OCI-LY3 (cell line): ENCODE data around the gene KRT38.

Experiments
- H2AFZ ChIP-seq: fragments of 200-600, 300-600 bp; shearing (Covaris generic); 2 replicates; pipeline ENCODE4 v1.6.0; 2014; ENCODE audit warnings: antibody characterized with exemption, low read depth, low read length
- H3K27ac ChIP-seq: fragments of 200-600, 300-600 bp; sonication (generic); 2 replicates; pipeline ENCODE4 v1.5.1; 2014; ENCODE audit warnings: mild to moderate bottlenecking, low read length, moderate library complexity, mixed read lengths
- H3K27me3 ChIP-seq: fragments of 200-600, 300-600 bp; sonication (generic); 2 replicates; pipeline ENCODE4 v1.6.1; 2014; ENCODE audit warnings: low read depth, low read length, mixed read lengths
- H3K36me3 ChIP-seq: fragments of 200-600, 300-600 bp; sonication (generic); replicated peaks from 2 replicates; pipeline ENCODE3; 2014; ENCODE audit warnings: low read depth, low read length, mixed read lengths
- H3K4me1 ChIP-seq: fragments of 300-600, 200-600 bp; sonication (generic); 2 replicates; pipeline ENCODE4 v1.6.1; 2014; ENCODE audit warnings: low read length, mixed read lengths
- H3K4me2 ChIP-seq: fragments of 200-600, 300-600 bp; sonication (generic); 2 replicates; pipeline ENCODE4 v1.6.1; 2014; ENCODE audit warnings: low read length, mixed read lengths
- H3K4me3 ChIP-seq: fragments of 300-600, 200-600 bp; sonication (generic); 2 replicates; pipeline ENCODE4 v1.5.1; 2014; ENCODE audit warnings: antibody characterized with exemption, mild to moderate bottlenecking, low read length, moderate library complexity
- H3K79me2 ChIP-seq: fragments of 300-600, 200-600 bp; shearing (Covaris generic); 2 replicates; pipeline ENCODE4 v1.6.1; 2014; ENCODE audit warnings: mild to moderate bottlenecking, low read length, mixed read lengths
- H3K9ac ChIP-seq: fragments of 300-600, 200-600 bp; shearing (Covaris generic); 2 replicates; pipeline ENCODE4 v1.6.0; 2014; ENCODE audit warnings: mild to moderate bottlenecking, low read length, moderate library complexity
- H3K9me3 ChIP-seq: fragments of 200-600, 300-600 bp; shearing (Covaris generic); 2 replicates; pipeline ENCODE4 v1.6.1; 2014; ENCODE audit warnings: low read length, mixed read lengths; ENCODE audit not compliant: insufficient read depth
- H4K20me1 ChIP-seq: fragments of 200-600, 300-600 bp; sonication (generic); 2 replicates; pipeline ENCODE4 v1.6.1; 2016; ENCODE audit warnings: low read length, mixed read lengths; ENCODE audit not compliant: insufficient read depth
- EZH2phosphoT487 ChIP-seq: fragments of 200-600 bp; shearing (Covaris generic); IDR thresholded peaks from 2 replicates; pipeline ENCODE4 v1.6.1; 2018; ENCODE audit warnings: antibody characterized with exemption, mixed run types, low read depth
- TF ChIP-seq, protein P1 (sequence below): fragments of 200-600, 300-600 bp; sonication (generic); IDR thresholded peaks from 2 replicates; pipeline ENCODE4 v1.5.1; 2014; ENCODE audit warnings: antibody characterized with exemption, low read length, low read depth

The KRT38 gene

GRCh38 chr17:41453066-41453465, 12.3 kb upstream of the KRT38 start:
- no peak for TF ChIP-seq EZH2phosphoT487
- TF ChIP-seq, protein P1, sequence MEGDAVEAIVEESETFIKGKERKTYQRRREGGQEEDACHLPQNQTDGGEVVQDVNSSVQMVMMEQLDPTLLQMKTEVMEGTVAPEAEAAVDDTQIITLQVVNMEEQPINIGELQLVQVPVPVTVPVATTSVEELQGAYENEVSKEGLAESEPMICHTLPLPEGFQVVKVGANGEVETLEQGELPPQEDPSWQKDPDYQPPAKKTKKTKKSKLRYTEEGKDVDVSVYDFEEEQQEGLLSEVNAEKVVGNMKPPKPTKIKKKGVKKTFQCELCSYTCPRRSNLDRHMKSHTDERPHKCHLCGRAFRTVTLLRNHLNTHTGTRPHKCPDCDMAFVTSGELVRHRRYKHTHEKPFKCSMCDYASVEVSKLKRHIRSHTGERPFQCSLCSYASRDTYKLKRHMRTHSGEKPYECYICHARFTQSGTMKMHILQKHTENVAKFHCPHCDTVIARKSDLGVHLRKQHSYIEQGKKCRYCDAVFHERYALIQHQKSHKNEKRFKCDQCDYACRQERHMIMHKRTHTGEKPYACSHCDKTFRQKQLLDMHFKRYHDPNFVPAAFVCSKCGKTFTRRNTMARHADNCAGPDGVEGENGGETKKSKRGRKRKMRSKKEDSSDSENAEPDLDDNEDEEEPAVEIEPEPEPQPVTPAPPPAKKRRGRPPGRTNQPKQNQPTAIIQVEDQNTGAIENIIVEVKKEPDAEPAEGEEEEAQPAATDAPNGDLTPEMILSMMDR = no peak
- H3K4me3 ChIP-seq = no peak overlapping the region
- no peak overlapping the region for H3K9ac ChIP-seq
- no peaks in the 10 kb centered on the region for H3K79me2 ChIP-seq
- no peaks in the 10 kb centered on the region for H3K4me1 ChIP-seq
- H2AFZ ChIP-seq = no peak overlapping the region
- H3K9me3 ChIP-seq = no peaks in the 10 kb centered on the region
- H3K27ac ChIP-seq = no peak overlapping the region
- no peaks in the 10 kb centered on the region for H4K20me1 ChIP-seq
- no peak overlapping the region for H3K4me2 ChIP-seq
- H3K36me3 ChIP-seq = no peaks in the 10 kb centered on the region
- peaks cover 25% of the 10 kb centered on the region; the same call in 1 of the 2 replicates for H3K27me3 ChIP-seq

GRCh38 chr17:41452281-41452680, 11.5 kb upstream of the KRT38 start:
- no peak overlapping the region for H3K9ac ChIP-seq
- H3K4me1 ChIP-seq = no peaks in the 10 kb centered on the region
- H2AFZ ChIP-seq = no peak overlapping the region
- no peak overlapping the region for H3K27ac ChIP-seq
- H3K79me2 ChIP-seq = no peaks in the 10 kb centered on the region
- H3K27me3 ChIP-seq = peaks cover 18% of the 10 kb centered on the region; the same call in 1 of the 2 replicates
- H3K36me3 ChIP-seq = no peaks in the 10 kb centered on the region
- H3K9me3 ChIP-seq = no peaks in the 10 kb centered on the region
- TF ChIP-seq, protein P1 = no peak
- TF ChIP-seq EZH2phosphoT487 = no peak
- H3K4me2 ChIP-seq = no peak overlapping the region
- no peaks in the 10 kb centered on the region for H4K20me1 ChIP-seq
- no peak overlapping the region for H3K4me3 ChIP-seq

DNA sequence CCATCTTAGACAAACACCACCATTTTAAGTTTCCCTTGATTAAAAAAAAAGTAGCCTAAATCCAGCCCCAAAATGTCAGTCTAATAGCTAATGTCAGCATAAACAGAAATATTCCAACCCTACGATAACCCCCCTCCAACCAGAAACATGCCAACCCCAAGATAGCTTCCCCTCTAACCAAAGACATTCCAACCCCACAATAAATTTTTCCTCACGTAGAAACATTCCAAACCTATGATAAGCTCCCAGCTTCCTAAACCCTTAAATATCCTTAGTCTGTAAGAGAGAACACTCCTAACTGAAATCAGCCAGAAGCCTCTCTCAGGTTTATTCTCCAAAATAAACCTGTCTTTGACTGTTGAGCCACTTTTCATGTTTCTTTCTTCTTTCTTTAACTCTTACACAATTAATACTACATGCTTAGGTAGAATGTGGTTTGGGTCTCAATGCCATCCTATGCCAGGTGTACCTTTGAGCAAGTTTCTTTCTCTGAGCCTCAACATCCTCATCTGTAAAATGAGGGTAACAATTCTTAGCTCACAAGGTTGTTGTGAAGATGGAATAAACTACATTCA, 10.5 kb upstream of the KRT38 start:
- Histone ChIP-seq H3K27ac (no peak overlapping the region), H3K27me3 (peaks cover 26% of the 10 kb centered on the region), H3K36me3 (no peaks in the 10 kb centered on the region), H3K9ac (no peak overlapping the region), H3K4me2 (no peak overlapping the region), H2AFZ (no peak overlapping the region), H3K9me3 (no peaks in the 10 kb centered on the region), H3K4me1 (no peaks in the 10 kb centered on the region), H3K4me3 (no peak overlapping the region), H3K79me2 (no peaks in the 10 kb centered on the region), H4K20me1 (no peaks in the 10 kb centered on the region)
- TF ChIP-seq, protein P1 = no peak

DNA sequence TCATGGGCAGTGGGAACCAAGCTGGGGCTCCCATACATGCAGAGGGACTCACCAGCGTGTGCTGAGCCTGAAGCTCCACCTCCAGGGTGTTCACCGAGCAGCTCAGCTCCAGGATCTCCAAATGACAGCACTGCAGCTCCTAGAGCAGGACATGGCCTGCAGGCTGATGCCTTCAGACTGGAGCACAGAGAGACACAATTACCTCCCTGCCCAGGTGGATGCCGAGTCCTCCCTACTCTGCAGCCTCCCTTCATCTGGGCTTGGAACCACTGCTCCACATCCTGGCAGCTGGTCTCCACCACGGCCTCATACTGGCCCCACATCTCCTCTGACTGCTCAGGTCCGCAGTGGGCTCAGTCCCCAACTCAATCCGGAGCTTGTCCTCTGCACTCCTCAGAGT, 8.2 kb upstream of the KRT38 start:
- Histone ChIP-seq H3K4me3 (no peak overlapping the region), H3K4me1 (no peaks in the 10 kb centered on the region), H3K27ac (no peak overlapping the region), H3K9me3 (no peaks in the 10 kb centered on the region), H3K27me3 (peaks cover 33% of the 10 kb centered on the region), H3K79me2 (no peaks in the 10 kb centered on the region), H3K9ac (no peak overlapping the region), H4K20me1 (no peaks in the 10 kb centered on the region), H2AFZ (no peak overlapping the region), H3K36me3 (no peaks in the 10 kb centered on the region), H3K4me2 (no peak overlapping the region)
- no peak for TF ChIP-seq EZH2phosphoT487
